ENCODE data around the gene COL17A1. TPM values are rescaled to one million over a fixed set of nuclear protein-coding genes. Genes with fewer than 3 reads are reported as not detected.

COL17A1 gene
- total RNA-seq = not detected

DNA sequence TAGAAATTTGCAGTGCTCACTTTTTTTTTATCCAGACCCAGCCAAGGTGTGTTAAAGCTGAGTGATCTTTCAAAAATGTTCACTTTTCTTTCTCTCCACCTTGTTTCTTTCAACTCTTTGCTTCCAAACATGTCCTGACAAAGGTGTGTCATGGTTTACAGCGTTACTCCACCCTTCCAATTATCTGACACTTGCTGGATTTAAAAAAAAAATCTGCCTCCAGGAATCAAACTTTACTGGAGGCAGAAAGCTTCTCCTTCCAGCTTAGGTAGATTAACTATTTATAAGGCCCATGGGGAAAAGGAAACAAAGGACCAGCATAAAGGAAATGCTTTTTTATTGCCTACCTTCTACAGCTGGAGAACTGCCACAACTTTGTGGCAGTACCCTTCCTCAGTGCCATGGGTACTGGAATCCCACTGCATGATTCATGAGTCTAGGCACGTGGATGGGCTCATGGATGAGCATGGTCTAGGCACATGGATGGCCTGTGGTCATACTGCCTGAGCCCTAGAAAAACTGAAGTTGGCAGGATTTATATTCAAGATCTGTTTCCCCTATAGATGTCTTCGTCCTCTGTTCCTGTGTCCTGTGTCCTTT, at the start of gene COL17A1:
Gene COL17A1, minus strand, starts transcription at position 80 of the 600 bp plus-strand sequence. CDS start 5,207 bp downstream, outside the sequence.
- no peaks in the 10 kb centered on the region for H3K27me3 Mint-ChIP-seq
- intact Hi-C loops (cut with micrococcal nuclease) = no loop called here
- H3K27ac Mint-ChIP-seq = no peak within 1 kb of the TSS
- TF ChIP-seq, protein P1, sequence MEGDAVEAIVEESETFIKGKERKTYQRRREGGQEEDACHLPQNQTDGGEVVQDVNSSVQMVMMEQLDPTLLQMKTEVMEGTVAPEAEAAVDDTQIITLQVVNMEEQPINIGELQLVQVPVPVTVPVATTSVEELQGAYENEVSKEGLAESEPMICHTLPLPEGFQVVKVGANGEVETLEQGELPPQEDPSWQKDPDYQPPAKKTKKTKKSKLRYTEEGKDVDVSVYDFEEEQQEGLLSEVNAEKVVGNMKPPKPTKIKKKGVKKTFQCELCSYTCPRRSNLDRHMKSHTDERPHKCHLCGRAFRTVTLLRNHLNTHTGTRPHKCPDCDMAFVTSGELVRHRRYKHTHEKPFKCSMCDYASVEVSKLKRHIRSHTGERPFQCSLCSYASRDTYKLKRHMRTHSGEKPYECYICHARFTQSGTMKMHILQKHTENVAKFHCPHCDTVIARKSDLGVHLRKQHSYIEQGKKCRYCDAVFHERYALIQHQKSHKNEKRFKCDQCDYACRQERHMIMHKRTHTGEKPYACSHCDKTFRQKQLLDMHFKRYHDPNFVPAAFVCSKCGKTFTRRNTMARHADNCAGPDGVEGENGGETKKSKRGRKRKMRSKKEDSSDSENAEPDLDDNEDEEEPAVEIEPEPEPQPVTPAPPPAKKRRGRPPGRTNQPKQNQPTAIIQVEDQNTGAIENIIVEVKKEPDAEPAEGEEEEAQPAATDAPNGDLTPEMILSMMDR (IDR thresholded peaks at IDR 0.05) = no peak
- H3K4me1 Mint-ChIP-seq (ENCODE audit: low read depth) = no peaks in the 10 kb centered on the region
- ATAC-seq (no peak), DNase-seq (no peak)
- ChIA-PET CTCF (interaction anchor here (0.7 kb wide), 1 partner anchor 373 kb away, joined by 3 read pairs; no protein-coding TSS in a partner anchor), POLR2A (no interaction called here)
- H3K4me3 Mint-ChIP-seq = no peak within 1 kb of the TSS
- no peaks in the 10 kb centered on the region for H3K36me3 Mint-ChIP-seq (ENCODE audit: low read depth)
- H3K9me3 Mint-ChIP-seq = no peaks in the 10 kb centered on the region

DNA sequence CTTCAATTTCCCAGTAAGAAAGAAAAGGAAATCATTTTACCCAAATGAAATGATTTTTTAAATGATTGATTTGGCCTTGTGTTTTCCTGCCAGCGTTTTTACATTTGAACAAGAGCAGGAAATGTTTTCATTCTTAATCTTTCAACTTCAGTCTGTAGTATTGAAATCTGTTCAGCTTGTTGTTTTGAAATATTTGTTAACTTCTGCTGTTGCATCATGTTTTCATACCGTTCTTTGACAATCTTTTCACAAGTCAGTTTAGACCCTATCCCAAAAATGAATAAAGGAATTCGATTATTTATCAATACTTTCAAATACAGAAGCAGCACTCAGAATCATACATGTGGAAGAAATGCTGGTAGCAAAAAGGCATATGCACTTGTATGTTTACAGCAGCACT, 44.4 kb upstream of the COL17A1 start:
- peaks cover 8% of the 10 kb centered on the region for H3K27me3 Mint-ChIP-seq
- CTCF ChIA-PET = interaction anchor here (1.1 to 2.6 kb wide), 3 partner anchors 8 to 11 kb away, joined by 4 to 9 read pairs (median 4); partner anchors contain the start of gene SFR1
- POLR2A ChIA-PET = no interaction called here
- peaks cover 12% of the 10 kb centered on the region for H3K36me3 Mint-ChIP-seq (ENCODE audit: low read depth)
- H3K27ac Mint-ChIP-seq = no peak overlapping the region
- ATAC-seq (no peak), DNase-seq (no peak)
- H3K9me3 Mint-ChIP-seq = no peaks in the 10 kb centered on the region
- no peak overlapping the region for H3K4me3 Mint-ChIP-seq
- intact Hi-C loops (cut with micrococcal nuclease) = no loop called here
- peaks cover 12% of the 10 kb centered on the region for H3K4me1 Mint-ChIP-seq (ENCODE audit: low read depth)
- TF ChIP-seq, protein P1 (IDR thresholded peaks at IDR 0.05) = no peak

DNA sequence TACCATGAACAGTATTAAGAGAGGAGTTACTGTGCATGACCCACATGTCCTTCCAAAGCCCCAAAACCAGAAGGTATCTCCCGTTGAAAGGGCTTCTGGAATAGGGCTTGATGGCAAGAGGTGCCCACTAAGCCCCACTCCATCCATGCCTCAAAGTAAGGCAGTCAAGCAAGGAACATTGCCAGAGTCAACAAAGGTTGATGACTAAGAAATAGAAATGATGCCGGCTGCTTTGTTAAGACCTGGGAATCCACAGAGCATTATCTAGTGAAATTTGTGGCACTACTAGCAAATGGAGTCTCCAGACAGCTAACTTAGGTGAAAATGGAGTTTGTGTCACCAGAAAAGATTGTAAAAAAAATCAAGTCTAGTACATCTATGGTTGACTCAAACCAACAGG, 42.5 kb upstream of the COL17A1 start:
- Mint-ChIP-seq H3K4me1 (ENCODE audit: low read depth) (peaks cover 19% of the 10 kb centered on the region), H3K27me3 (peaks cover 4% of the 10 kb centered on the region), H3K4me3 (no peak overlapping the region), H3K27ac (no peak overlapping the region), H3K9me3 (no peaks in the 10 kb centered on the region), H3K36me3 (ENCODE audit: low read depth) (peaks cover 15% of the 10 kb centered on the region)
- no peak for DNase-seq
- intact Hi-C loops (cut with micrococcal nuclease) = loop anchor here (10.0 kb wide), 1 partner anchor 213 kb away; the partner anchor contains the start of gene STN1
- ATAC-seq = no peak
- ChIA-PET POLR2A (no interaction called here), CTCF (interaction anchor here (0.9 to 1.6 kb wide), 5 partner anchors 11 to 147 kb away, joined by 3 to 5 read pairs (median 3); no protein-coding TSS in a partner anchor)
- TF ChIP-seq, protein P1 (IDR thresholded peaks at IDR 0.05) = no peak

DNA sequence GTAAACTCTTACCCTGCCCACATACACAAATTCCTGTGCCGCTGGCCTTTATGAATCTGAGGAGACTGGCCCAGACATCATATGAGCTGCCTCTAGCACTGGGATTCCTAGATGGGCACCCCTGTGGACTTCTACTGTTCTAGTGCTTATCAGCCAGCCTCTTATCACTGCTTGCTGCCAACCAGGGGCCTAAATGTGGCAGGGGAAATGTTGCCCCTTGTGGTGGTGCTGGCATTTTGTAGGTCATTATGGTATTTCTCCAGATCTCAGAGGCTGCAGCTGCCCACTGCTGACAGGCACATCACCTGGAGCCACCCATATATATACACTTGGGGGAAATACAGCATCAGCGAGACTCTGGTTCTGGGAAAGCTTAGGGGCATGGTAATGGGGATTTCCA, 41.7 kb upstream of the COL17A1 start:
- peak; percentile 73 for ATAC-seq
- ChIA-PET POLR2A (no interaction called here), CTCF (interaction anchor here (0.7 to 1.6 kb wide), 7 partner anchors 10 to 362 kb away, joined by 3 to 5 read pairs (median 3); no protein-coding TSS in a partner anchor)
- peaks cover 25% of the 10 kb centered on the region for H3K4me1 Mint-ChIP-seq (ENCODE audit: low read depth)
- H3K4me3 Mint-ChIP-seq = no peak overlapping the region
- no peaks in the 10 kb centered on the region for H3K9me3 Mint-ChIP-seq
- DNase-seq = peak; percentile 52
- TF ChIP-seq, protein P1 (IDR thresholded peaks at IDR 0.05) = peak; percentile 32
- no peaks in the 10 kb centered on the region for H3K27me3 Mint-ChIP-seq
- intact Hi-C loops (cut with micrococcal nuclease) = loop anchor here (10.0 kb wide), 1 partner anchor 213 kb away; the partner anchor contains the start of gene STN1
- peak overlapping the region; percentile 31 for H3K27ac Mint-ChIP-seq
- H3K36me3 Mint-ChIP-seq (ENCODE audit: low read depth) = peaks cover 15% of the 10 kb centered on the region

DNA sequence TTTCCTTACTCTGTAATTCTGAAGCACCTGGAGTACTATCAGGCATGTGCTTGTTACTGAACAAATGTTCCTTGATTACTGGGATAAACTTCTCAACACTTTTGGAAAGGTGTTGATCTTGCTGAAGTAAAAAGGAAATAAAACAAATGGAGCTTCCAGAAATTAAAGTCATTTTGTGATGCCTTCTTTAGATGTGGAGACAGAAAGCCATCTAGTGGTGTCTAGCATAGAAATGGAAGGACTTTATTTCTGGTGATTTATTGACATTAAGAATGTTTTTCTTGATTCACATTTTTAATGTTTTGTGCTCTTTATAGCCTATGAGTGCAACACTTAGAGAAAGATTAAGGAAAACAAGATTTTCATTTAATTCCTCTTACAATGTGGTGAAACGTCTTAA, 37.7 kb upstream of the COL17A1 start:
- ChIA-PET CTCF (interaction anchor here (1.0 to 4.7 kb wide), 11 partner anchors 8 to 415 kb away, joined by 3 to 45 read pairs (median 5); partner anchors contain the start of gene GSTO1), POLR2A (no interaction called here)
- Mint-ChIP-seq H3K4me3 (peak overlapping the region; percentile 85), H3K9me3 (no peaks in the 10 kb centered on the region), H3K36me3 (ENCODE audit: low read depth) (peaks cover 15% of the 10 kb centered on the region), H3K27me3 (no peaks in the 10 kb centered on the region), H3K27ac (peak overlapping the region; percentile 55), H3K4me1 (ENCODE audit: low read depth) (peaks cover 33% of the 10 kb centered on the region)
- ATAC-seq (no peak), DNase-seq (no peak)
- TF ChIP-seq, protein P1 (IDR thresholded peaks at IDR 0.05) = no peak
- intact Hi-C loops (cut with micrococcal nuclease) = loop anchor here (2.0 to 10.0 kb wide), 3 partner anchors 156 to 235 kb away; partner anchors contain the start of genes SLK and STN1
